A549 (cell line): ENCODE results near the gene NPTX2.

Source experiments
- BHLHE40 ChIP-seq: IDR thresholded peaks from 2 replicates; pipeline ENCODE4 v1.6.1; 2012; ENCODE audit warnings: low read depth, low read length, inconsistent platforms
- CEBPB ChIP-seq, 2 experiments: fragments of >200 bp in 1 of 2; sonication (Bioruptor Twin) in 1 of 2; formaldehyde crosslinking in 1 of 2; IDR thresholded peaks; 2 replicates each; pipeline ENCODE4 v1.6.1; 2012 to 2016
- E2F6 ChIP-seq: IDR thresholded peaks from 2 replicates; pipeline ENCODE4 v1.6.1; 2012; ENCODE audit warnings: low read depth, borderline replicate concordance
- EP300 ChIP-seq, 2 experiments: fragments of >200 bp; sonication (Bioruptor Twin); formaldehyde crosslinking; IDR thresholded peaks; 2 replicates in 1 of 2; 3 replicates in 1 of 2; pipeline ENCODE4 v1.6.1; 2016 to 2017
- HOXA7 ChIP-seq: fragments of 250-450 bp; sonication (Bioruptor Pico); IDR thresholded peaks from 2 replicates; pipeline ENCODE4 v1.5.0; 2020; ENCODE audit warnings: mild to moderate bottlenecking, moderate library complexity
- MAZ ChIP-seq: fragments of 150-350 bp; IDR thresholded peaks from 2 replicates; pipeline ENCODE4 v1.6.1; 2014; ENCODE audit warnings: antibody characterized with exemption, low read depth, low read length, borderline replicate concordance
- NFE2L2 ChIP-seq: fragments of 150-350 bp; conservative IDR thresholded peaks from 2 replicates; pipeline ENCODE4 v1.6.1; 2014; ENCODE audit warnings: low read length
- POLR2A ChIP-seq: IDR thresholded peaks from 2 replicates; pipeline ENCODE4 v1.6.1; 2012; ENCODE audit warnings: mild to moderate bottlenecking, low read length
- RAD21 ChIP-seq, 2 experiments: fragments of >200 bp in 1 of 2; sonication (Bioruptor Twin) in 1 of 2; formaldehyde crosslinking in 1 of 2; IDR thresholded peaks in 1 of 2; conservative IDR thresholded peaks in 1 of 2; 2 replicates in 1 of 2; 3 replicates in 1 of 2; pipeline ENCODE4 v1.6.1; 2012 to 2018; ENCODE audit warnings: inconsistent platforms in 1 of 2
- REST ChIP-seq: fragments of 200-600 bp; sonication (generic); IDR thresholded peaks from 2 replicates; pipeline ENCODE4 v1.6.1; 2016; ENCODE audit warnings: antibody characterized with exemption, mild to moderate bottlenecking, moderate library complexity
- RFX5 ChIP-seq: fragments of 450-650 bp; IDR thresholded peaks from 2 replicates; pipeline ENCODE4 v1.7.1; 2014; ENCODE audit warnings: antibody characterized with exemption, mild to moderate bottlenecking, moderate library complexity
- TF ChIP-seq, protein P1 (sequence below): fragments of >200 bp; sonication (Bioruptor Twin); formaldehyde crosslinking; IDR thresholded peaks from 3 replicates; pipeline ENCODE4 v1.5.1; 2016
- TF ChIP-seq, protein P2 (sequence below): IDR thresholded peaks from 2 replicates; pipeline ENCODE4 v1.6.1; 2012

GRCh38 chr7:98594787-98595186 lies 22.3 kb upstream of the NPTX2 start:
- TF ChIP-seq MAZ (no peak), POLR2A (no peak), EP300 (IDR thresholded peaks at IDR 0.05) (no peak), RAD21 (conservative IDR thresholded peaks at IDR 0.05 in 1 of 2, IDR thresholded peaks at IDR 0.05 in 1 of 2) (no peak), REST (no peak), NFE2L2 (no peak), E2F6 (no peak), CEBPB (IDR thresholded peaks at IDR 0.05) (no peak), BHLHE40 (no peak), RFX5 (no peak), HOXA7 (CRISPR knock-in tag) (no peak)
- TF ChIP-seq, protein P1, sequence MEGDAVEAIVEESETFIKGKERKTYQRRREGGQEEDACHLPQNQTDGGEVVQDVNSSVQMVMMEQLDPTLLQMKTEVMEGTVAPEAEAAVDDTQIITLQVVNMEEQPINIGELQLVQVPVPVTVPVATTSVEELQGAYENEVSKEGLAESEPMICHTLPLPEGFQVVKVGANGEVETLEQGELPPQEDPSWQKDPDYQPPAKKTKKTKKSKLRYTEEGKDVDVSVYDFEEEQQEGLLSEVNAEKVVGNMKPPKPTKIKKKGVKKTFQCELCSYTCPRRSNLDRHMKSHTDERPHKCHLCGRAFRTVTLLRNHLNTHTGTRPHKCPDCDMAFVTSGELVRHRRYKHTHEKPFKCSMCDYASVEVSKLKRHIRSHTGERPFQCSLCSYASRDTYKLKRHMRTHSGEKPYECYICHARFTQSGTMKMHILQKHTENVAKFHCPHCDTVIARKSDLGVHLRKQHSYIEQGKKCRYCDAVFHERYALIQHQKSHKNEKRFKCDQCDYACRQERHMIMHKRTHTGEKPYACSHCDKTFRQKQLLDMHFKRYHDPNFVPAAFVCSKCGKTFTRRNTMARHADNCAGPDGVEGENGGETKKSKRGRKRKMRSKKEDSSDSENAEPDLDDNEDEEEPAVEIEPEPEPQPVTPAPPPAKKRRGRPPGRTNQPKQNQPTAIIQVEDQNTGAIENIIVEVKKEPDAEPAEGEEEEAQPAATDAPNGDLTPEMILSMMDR, result no peak
- TF ChIP-seq, protein P2, sequence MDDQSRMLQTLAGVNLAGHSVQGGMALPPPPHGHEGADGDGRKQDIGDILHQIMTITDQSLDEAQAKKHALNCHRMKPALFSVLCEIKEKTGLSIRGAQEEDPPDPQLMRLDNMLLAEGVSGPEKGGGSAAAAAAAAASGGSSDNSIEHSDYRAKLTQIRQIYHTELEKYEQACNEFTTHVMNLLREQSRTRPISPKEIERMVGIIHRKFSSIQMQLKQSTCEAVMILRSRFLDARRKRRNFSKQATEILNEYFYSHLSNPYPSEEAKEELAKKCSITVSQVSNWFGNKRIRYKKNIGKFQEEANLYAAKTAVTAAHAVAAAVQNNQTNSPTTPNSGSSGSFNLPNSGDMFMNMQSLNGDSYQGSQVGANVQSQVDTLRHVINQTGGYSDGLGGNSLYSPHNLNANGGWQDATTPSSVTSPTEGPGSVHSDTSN, result no peak
